H9 (cell line): ENCODE data around the gene EIF2S3. TPM values are rescaled to one million over a fixed set of nuclear protein-coding genes. Genes with fewer than 3 reads are reported as not detected.

Experiments
- DNase-seq: peaks from one replicate; pipeline ENCODE4 v3.0.0-alpha.2; 2017
- H2AFZ ChIP-seq: one replicate; pipeline ENCODE4 v1.6.1; 2013; ENCODE audit warnings: mild to moderate bottlenecking, low read length, control low read depth, moderate library complexity
- H2AK5ac ChIP-seq: 2 replicates; pipeline ENCODE4 v1.6.1; 2013; ENCODE audit warnings: low read length, control low read depth, mixed read lengths; ENCODE audit not compliant: insufficient read length
- H2BK120ac ChIP-seq: one replicate; pipeline ENCODE4 v1.6.1; 2013; ENCODE audit warnings: low read depth, mild to moderate bottlenecking, low read length, control low read depth, inconsistent platforms; ENCODE audit not compliant: poor library complexity, severe bottlenecking
- H2BK12ac ChIP-seq: 2 replicates; pipeline ENCODE4 v1.6.1; 2013; ENCODE audit warnings: low read length, control low read depth, mixed read lengths, low read depth; ENCODE audit not compliant: insufficient read length
- H2BK15ac ChIP-seq: 2 replicates; pipeline ENCODE4 v1.6.1; 2013; ENCODE audit warnings: low read depth, low read length, control low read depth
- H2BK20ac ChIP-seq: one replicate; pipeline ENCODE4 v1.6.1; 2013; ENCODE audit warnings: low read depth, mild to moderate bottlenecking, low read length, control low read depth, inconsistent platforms; ENCODE audit not compliant: poor library complexity, severe bottlenecking
- H2BK5ac ChIP-seq: 2 replicates; pipeline ENCODE4 v1.6.1; 2013; ENCODE audit warnings: low read length, control low read depth, mixed read lengths; ENCODE audit not compliant: insufficient read length
- H3K14ac ChIP-seq: 2 replicates; pipeline ENCODE4 v1.6.1; 2013; ENCODE audit warnings: low read length, control low read depth; ENCODE audit not compliant: insufficient read depth
- H3K18ac ChIP-seq: 2 replicates; pipeline ENCODE4 v1.6.1; 2013; ENCODE audit warnings: low read depth, mild to moderate bottlenecking, mixed read lengths, low read length, control low read depth; ENCODE audit not compliant: insufficient read length
- H3K23ac ChIP-seq: 2 replicates; pipeline ENCODE4 v1.6.1; 2013; ENCODE audit warnings: low read length, control low read depth, mixed read lengths, low read depth; ENCODE audit not compliant: insufficient read length
- H3K23me2 ChIP-seq: 2 replicates; pipeline ENCODE4 v1.6.1; 2013; ENCODE audit warnings: low read depth, mild to moderate bottlenecking, mixed read lengths, low read length, control low read depth; ENCODE audit not compliant: insufficient read length, poor library complexity, severe bottlenecking
- H3K27ac ChIP-seq: 2 replicates; pipeline ENCODE4 v1.5.1; 2013; ENCODE audit warnings: low read length, control low read depth, mixed read lengths, low read depth; ENCODE audit not compliant: insufficient read length
- H3K27me3 ChIP-seq: 2 replicates; pipeline ENCODE4 v1.6.1; 2013; ENCODE audit warnings: low read length, control low read depth, inconsistent platforms; ENCODE audit not compliant: insufficient read depth
- H3K4ac ChIP-seq: 2 replicates; pipeline ENCODE4 v1.6.1; 2013; ENCODE audit warnings: low read depth, mild to moderate bottlenecking, control low read depth, inconsistent platforms, low read length, moderate library complexity
- H3K4me1 ChIP-seq: 2 replicates; pipeline ENCODE4 v1.6.1; 2013; ENCODE audit warnings: low read length, control low read depth, inconsistent platforms; ENCODE audit not compliant: insufficient read depth
- H3K4me2 ChIP-seq: 2 replicates; pipeline ENCODE4 v1.6.1; 2013; ENCODE audit warnings: low read length, control low read depth, mixed read lengths; ENCODE audit not compliant: insufficient read length, insufficient read depth
- H3K56ac ChIP-seq: 2 replicates; pipeline ENCODE4 v1.6.1; 2013; ENCODE audit warnings: low read depth, mild to moderate bottlenecking, mixed read lengths, low read length, control low read depth; ENCODE audit not compliant: insufficient read length
- H3K79me1 ChIP-seq: 2 replicates; pipeline ENCODE4 v1.6.1; 2013; ENCODE audit warnings: low read depth, mild to moderate bottlenecking, moderate library complexity, low read length, control low read depth, inconsistent platforms; ENCODE audit not compliant: insufficient read depth, poor library complexity, severe bottlenecking
- H3K79me2 ChIP-seq: 2 replicates; pipeline ENCODE4 v1.6.1; 2013; ENCODE audit warnings: low read length, control low read depth, inconsistent platforms; ENCODE audit not compliant: insufficient read depth
- H3K9ac ChIP-seq: 2 replicates; pipeline ENCODE4 v1.6.1; 2013; ENCODE audit warnings: low read length, control low read depth, mixed read lengths; ENCODE audit not compliant: insufficient read length; ENCODE audit errors: extremely low read depth
- H3K9me3 ChIP-seq: one replicate; pipeline ENCODE4 v1.6.1; 2013; ENCODE audit warnings: low read depth, low read length, inconsistent platforms; ENCODE audit not compliant: control insufficient read depth
- H3T11ph ChIP-seq: one replicate; pipeline ENCODE4 v1.6.1; 2013; ENCODE audit warnings: mild to moderate bottlenecking, low read length, control low read depth, inconsistent platforms
- H4K20me1 ChIP-seq: one replicate; pipeline ENCODE4 v1.6.1; 2013; ENCODE audit not compliant: control insufficient read depth, insufficient read length, insufficient read depth
- H4K5ac ChIP-seq: 2 replicates; pipeline ENCODE4 v1.6.1; 2013; ENCODE audit warnings: low read depth, mild to moderate bottlenecking, mixed read lengths, low read length, control low read depth; ENCODE audit not compliant: insufficient read length
- H4K8ac ChIP-seq: replicated peaks from 2 replicates; pipeline ENCODE4 v1.6.1; 2013; ENCODE audit warnings: low read length, control low read depth, mixed read lengths, low read depth; ENCODE audit not compliant: insufficient read length
- H4K91ac ChIP-seq: 2 replicates; pipeline ENCODE4 v1.6.1; 2013; ENCODE audit warnings: low read depth, mild to moderate bottlenecking, moderate library complexity, mixed read lengths, low read length, control low read depth; ENCODE audit not compliant: insufficient read length
- H3K27ac Mint-ChIP-seq, 3 experiments: 2 replicates in 2 of 3; 3 replicates in 1 of 3; pipeline ENCODE4 v1.8.0; 2020 to 2021; ENCODE audit warnings: mixed read lengths in 3 of 3, mild to moderate bottlenecking in 1 of 3, moderate library complexity in 1 of 3
- H3K27me3 Mint-ChIP-seq: 2 replicates; pipeline ENCODE4 v1.8.0; 2021; ENCODE audit warnings: low read depth, mild to moderate bottlenecking, moderate library complexity, mixed read lengths
- H3K36me3 Mint-ChIP-seq, 3 experiments: 2 replicates in 2 of 3; 3 replicates in 1 of 3; pipeline ENCODE4 v1.8.0; 2020 to 2021; ENCODE audit warnings: low read depth in 3 of 3, mixed read lengths in 3 of 3; ENCODE audit not compliant: insufficient read depth in 1 of 3
- H3K4me1 Mint-ChIP-seq, 2 experiments: 2 replicates each; pipeline ENCODE4 v1.8.0; 2020; ENCODE audit warnings: mixed read lengths in 2 of 2
- H3K4me3 Mint-ChIP-seq, 2 experiments: 2 replicates in 1 of 2; 3 replicates in 1 of 2; pipeline ENCODE4 v1.8.0; 2020 to 2021; ENCODE audit warnings: mild to moderate bottlenecking in 2 of 2, mixed read lengths in 2 of 2, moderate library complexity in 1 of 2
- H3K9me3 Mint-ChIP-seq, 2 experiments: 2 replicates in 1 of 2; 3 replicates in 1 of 2; pipeline ENCODE4 v1.8.0; 2020; ENCODE audit warnings: mild to moderate bottlenecking in 2 of 2, mixed read lengths in 2 of 2, moderate library complexity in 1 of 2
- WGBS: extraction: QIAGEN DNeasy Blood & Tissue Kit; methylation state at CpG from one replicate; pipeline ENCODE4 v1.1.7; 2013; ENCODE audit warnings: missing lambda C conversion rate, low lambda C conversion rate, mixed read lengths; ENCODE audit not compliant: insufficient read length; ENCODE audit errors: extremely low coverage; 5-methylcytosine and 5-hydroxymethylcytosine counted together
- total RNA-seq: library from RNA; stranded (reverse); gene quantifications from 2 replicates; pipeline ENCODE4 v1.2.1, GENCODE V29; 2021
- TF ChIP-seq, protein P1 (sequence below): fragments of 200-600 bp; sonication (generic); conservative IDR thresholded peaks from 3 replicates; pipeline ENCODE4 v1.8.0; 2021; ENCODE audit warnings: antibody characterized with exemption, mild to moderate bottlenecking

EIF2S3 gene
- total RNA-seq, 1 experiment from 2014 or later, result 598 TPM

DNA sequence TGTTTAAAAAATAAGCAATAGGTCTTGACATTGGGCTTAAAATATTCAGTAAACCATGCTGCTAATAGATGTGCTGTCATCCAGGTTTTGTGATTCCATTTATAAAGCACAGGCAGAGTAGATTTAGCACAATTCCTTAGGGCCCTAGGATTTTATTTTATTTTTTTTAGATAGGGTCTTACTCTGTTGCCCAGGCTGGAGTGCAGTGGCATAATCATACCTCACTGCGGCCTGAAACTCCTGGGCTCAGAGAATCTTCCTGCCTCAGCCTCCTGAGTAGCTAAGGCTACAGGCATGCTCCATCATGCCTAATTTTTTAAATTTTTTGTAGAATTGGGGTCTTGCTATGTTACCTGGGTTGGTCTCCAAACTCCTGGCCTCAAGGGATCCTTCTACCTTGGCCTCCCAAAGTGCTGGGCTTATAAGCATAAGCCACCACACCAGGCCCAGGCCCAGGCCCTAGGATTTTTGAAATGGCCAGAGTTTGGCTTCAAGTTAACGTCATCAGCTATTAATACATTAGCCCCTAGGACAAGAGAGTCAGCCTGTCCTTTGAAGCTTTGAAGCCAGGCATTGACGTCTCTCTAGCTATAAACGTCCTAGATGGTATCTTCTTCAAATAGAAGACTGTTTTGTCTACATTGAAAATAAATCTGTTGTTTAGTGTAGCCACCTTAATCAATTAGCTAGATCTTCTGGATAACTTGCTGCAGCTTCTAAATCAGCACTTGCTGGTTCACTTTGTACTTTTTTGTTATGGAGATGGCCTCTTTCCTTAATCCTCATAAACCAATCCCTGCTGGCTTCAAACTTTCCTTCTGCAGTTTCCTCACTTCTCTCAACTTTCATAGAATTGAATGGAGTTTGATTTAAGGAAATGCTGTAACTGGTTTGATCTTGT lies 35.8 kb downstream of the EIF2S3 start:
- Histone ChIP-seq H3K27ac (no peak overlapping the region), H2BK20ac (no peak overlapping the region), H4K5ac (no peak overlapping the region), H3T11ph (no peak overlapping the region), H3K79me1 (no peaks in the 10 kb centered on the region), H3K9me3 (no peaks in the 10 kb centered on the region), H3K9ac (no peak overlapping the region), H3K18ac (no peak overlapping the region), H3K4me1 (no peaks in the 10 kb centered on the region), H3K4ac (no peak overlapping the region), H2AK5ac (no peak overlapping the region), H4K8ac (no peak overlapping the region), H2BK120ac (no peak overlapping the region), H3K56ac (no peak overlapping the region), H3K27me3 (no peaks in the 10 kb centered on the region), H2BK15ac (no peak overlapping the region), H4K20me1 (no peaks in the 10 kb centered on the region), H3K23ac (no peak overlapping the region), H3K79me2 (no peaks in the 10 kb centered on the region), H2BK12ac (no peak overlapping the region), H3K23me2 (no peaks in the 10 kb centered on the region), H4K91ac (no peak overlapping the region), H2BK5ac (no peak overlapping the region), H3K4me2 (no peak overlapping the region), H3K14ac (no peak overlapping the region), H2AFZ (no peak overlapping the region)
- H3K27me3 Mint-ChIP-seq, result no peaks in the 10 kb centered on the region
- peak overlapping the region; percentile 13 to 91 (median 68); a peak in 3 of 7 replicates for H3K27ac Mint-ChIP-seq
- DNase-seq, result no peak
- H3K4me1 Mint-ChIP-seq, result peaks cover 17 to 19% of the 10 kb centered on the region in 2 experiments
- TF ChIP-seq, protein P1, sequence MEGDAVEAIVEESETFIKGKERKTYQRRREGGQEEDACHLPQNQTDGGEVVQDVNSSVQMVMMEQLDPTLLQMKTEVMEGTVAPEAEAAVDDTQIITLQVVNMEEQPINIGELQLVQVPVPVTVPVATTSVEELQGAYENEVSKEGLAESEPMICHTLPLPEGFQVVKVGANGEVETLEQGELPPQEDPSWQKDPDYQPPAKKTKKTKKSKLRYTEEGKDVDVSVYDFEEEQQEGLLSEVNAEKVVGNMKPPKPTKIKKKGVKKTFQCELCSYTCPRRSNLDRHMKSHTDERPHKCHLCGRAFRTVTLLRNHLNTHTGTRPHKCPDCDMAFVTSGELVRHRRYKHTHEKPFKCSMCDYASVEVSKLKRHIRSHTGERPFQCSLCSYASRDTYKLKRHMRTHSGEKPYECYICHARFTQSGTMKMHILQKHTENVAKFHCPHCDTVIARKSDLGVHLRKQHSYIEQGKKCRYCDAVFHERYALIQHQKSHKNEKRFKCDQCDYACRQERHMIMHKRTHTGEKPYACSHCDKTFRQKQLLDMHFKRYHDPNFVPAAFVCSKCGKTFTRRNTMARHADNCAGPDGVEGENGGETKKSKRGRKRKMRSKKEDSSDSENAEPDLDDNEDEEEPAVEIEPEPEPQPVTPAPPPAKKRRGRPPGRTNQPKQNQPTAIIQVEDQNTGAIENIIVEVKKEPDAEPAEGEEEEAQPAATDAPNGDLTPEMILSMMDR, result no peak
- no peak overlapping the region for H3K4me3 Mint-ChIP-seq
- no peaks in the 10 kb centered on the region for H3K36me3 Mint-ChIP-seq
- no peaks in the 10 kb centered on the region for H3K9me3 Mint-ChIP-seq
- no CpG with 5 or more reads among the region's 4 CpGs for WGBS
